Activated CD8-positive, alpha-beta memory T cell treated with anti-CD3 and anti-CD28 coated beads, Interleukin-2, amount 50 U/mL, for 4 hours (primary cell): ENCODE results near the gene MYRIP.

Source experiments
- DNase-seq: peaks from one replicate; pipeline ENCODE4 v3.0.0-alpha.2; 2020

The MYRIP gene

DNA sequence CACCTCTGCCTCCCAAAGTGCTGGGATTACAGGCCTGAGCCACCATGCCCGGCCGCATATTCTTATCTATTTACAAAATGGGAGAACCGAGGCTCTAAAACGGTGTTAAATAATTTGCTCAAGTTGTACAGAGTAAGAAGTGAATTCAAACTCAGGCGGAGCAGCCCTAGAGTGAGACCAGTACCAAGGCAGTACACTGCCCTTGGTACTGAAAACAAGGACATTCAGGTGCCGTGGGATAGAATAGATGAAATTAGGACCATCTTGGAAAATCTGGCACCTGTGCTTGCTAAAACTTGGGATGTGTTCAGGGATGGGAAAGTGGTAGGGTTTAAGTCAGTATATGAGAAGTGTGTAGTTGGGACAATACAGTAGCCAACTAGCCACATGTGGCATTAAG, 100.7 kb downstream of the MYRIP start:
- no peak for DNase-seq

GRCh38 chr3:39910826-39911464, 101.5 kb downstream of the MYRIP start:
- DNase-seq: no peak

GRCh38 chr3:39911465-39912309, 102.3 kb downstream of the MYRIP start:
- no peak for DNase-seq

GRCh38 chr3:39915027-39915426, 105.6 kb downstream of the MYRIP start:
- DNase-seq: no peak

- DNase-seq: no peak
Measured at GRCh38 chr3:39917065-39917773, 107.8 kb downstream of the MYRIP start.

- DNase-seq: no peak
Measured at GRCh38 chr3:39919281-39919680, 109.9 kb downstream of the MYRIP start.

GRCh38 chr3:39920271-39920670, 110.9 kb downstream of the MYRIP start:
- no peak for DNase-seq

- no peak for DNase-seq
Measured at GRCh38 chr3:39927479-39927878, 118.1 kb downstream of the MYRIP start.

DNA sequence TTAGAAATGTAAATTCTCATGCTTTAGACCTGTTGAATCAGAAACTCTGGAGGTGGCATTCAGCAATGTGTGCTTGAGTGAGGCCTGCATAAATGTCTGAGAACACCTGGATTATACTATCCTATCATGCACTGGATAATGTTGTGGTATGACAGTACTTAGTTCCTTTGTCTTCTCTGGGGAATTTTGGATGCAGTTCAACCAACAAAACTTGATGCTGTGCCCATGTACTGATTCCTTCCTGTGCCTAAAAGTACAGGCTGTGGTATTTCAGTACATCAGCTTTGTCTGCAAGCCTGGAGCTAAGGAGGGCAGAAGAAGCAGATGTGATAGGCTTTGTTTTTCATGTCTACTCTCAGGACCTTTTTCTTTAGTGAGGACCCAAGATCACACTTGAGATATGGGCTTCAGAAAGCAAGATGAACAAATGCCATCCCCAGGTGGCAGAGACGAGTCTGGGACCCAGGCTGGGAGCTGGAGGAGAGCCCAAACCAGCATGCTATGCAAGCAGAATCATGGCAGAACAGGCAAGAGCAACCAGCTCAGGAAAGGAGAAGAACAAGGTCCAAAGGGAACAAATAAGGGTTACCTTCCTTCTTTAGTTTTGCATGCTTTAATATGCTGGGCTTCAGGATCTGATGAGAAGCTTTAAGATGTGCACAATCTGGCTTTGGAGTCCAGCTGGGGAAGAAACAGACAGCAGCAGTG, 124.7 kb downstream of the MYRIP start:
- no peak for DNase-seq

DNA sequence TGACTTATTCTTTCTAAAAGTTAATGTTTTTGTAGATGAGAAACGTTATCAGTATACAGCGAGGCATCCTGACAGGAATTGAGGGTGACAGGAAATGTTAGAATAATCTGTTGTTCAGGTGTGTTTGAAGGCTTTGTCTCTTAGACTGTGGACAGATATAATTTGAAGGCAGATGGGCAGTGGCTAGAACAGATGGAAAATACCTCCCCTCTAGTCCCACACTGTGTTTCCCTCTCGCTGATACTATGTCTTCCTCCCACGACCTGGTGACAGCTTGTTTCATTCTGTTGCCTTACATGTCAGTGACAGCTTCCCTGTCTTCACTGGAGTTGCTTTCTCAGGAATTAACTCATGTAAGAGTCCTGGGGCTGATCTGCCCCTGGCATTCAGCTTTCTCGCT, 125.3 kb downstream of the MYRIP start:
- no peak for DNase-seq

DNA sequence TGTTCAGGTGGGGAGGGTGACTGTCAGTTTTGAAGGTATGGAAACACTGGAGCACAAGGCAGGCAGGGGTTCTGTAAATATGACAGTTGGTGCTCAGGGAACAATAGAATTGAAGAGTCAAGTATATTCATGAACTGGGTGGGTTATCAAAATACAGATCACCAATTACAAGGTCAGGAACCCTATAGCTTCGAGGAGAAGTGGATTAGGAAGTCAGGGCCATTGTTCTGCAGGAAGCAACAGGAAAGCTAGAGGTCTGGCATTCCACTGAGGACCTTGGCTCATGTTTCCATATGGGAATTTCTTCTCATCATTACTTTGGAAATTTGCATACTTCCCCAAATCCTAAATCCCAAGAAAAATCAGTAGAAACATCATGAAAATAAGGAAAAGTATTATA, 125.9 kb downstream of the MYRIP start:
- no peak for DNase-seq

DNA sequence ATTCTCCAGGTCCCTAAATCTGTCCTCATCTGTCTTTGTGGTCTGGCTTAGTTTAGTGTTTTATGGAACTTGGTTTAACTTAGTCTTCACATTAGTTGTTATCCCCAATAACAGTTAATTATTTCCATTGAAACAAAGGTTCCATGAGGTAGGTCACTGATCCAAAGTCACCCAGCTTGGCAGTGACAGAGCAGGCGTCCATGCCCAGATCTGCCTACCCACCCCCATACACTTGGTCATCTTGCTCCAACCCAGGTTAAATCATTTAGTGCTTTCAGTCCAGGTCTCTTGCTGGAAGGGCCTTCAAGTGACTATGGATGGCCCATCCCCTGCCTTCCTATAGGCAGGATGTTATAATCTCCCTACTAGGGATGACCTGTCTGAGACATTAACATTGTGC, 127.4 kb downstream of the MYRIP start:
- DNase-seq: no peak

GRCh38 chr3:39937315-39937714, 127.9 kb downstream of the MYRIP start:
- no peak for DNase-seq

- DNase-seq: no peak
Measured at GRCh38 chr3:39937874-39938273, 128.5 kb downstream of the MYRIP start.

DNA sequence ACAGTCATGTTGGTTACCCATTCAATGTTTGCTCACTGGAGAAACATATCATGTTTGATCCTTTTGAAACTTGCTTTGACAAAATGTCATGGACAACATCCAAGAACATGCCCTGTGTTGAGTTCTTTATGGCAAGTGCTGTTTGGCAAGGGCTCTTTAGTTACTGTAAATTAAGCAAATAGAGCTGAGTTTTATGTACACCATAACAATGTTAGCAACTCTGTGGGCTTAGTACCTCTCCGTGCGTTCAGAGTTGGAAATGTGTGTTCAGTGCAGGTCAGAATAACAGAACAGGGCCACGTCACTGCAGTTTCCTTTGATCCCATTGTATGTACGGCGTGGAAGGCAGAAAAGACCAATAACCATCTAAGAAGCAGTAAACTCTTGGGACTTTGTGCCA, 132.5 kb downstream of the MYRIP start:
- DNase-seq: no peak

DNA sequence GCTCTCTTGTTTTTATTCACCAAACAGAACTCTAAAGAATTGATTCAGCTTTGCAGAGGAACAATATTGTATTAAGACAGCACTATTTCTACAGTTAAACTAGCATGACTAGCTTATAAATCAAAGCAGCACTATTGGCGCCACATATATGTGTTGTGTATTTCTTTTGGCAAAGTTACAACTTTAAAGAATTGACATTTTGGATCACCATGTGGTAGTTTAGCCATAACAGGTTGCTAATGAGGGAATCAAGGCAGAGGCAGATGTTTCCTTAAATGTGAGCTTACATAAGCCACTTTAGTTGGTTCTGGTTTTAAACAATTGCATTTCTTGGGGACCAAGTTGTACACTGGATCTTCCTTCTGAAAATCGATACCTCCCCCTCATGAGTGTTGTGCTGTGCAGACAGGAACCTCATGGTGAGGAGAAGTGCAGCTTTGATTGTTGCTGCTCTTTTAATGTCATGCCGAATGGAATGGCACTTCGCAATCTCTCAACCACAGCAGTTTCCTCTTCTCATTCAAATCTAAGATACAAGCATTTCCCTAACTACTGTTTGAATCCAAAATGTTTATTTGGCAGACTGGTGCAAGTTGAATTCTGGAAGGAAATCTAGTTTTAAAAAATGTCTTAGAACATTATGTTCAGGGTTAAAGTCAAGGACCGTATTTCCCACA, 151.2 kb downstream of the MYRIP start:
- DNase-seq: no peak

DNA sequence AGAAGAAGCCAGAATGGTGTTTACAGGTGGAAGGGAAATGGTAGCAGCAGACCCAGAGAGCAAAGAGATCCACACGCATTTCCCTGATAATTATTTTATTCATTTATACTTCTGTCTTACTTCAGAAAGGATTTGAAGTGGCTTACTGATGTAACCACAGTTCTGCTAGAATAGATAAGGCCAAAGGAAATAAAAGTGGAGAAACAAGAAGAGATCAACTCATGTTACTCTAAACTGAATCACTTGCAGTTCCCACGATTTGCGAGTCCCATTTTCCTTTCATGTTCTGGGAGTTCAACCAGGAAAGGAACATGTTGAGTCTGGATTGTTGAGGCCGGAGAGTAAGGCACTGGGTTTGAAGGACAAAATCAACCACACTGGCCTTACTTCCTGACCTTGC, 151.8 kb downstream of the MYRIP start:
- DNase-seq: no peak

GRCh38 chr3:39962581-39962980, 153.2 kb downstream of the MYRIP start:
- no peak for DNase-seq

DNA sequence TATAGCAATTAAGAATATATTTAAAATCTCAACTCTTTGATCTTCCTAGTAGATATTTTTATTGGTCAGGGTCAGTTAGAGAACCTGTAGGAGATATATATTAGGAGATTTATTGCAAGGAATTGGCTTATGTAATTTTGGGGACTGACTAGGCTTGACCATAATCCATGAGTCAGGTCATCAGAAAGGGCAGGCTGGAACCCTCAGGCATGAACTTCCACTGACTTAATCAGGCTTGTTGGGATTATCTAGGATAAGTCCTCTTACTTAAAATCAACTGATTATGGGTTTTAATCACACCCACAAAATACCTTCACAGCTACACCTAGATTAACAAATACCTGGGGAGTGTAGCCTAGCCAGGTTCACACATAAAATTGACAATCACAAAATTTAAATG, 156.1 kb downstream of the MYRIP start:
- DNase-seq: no peak

DNA sequence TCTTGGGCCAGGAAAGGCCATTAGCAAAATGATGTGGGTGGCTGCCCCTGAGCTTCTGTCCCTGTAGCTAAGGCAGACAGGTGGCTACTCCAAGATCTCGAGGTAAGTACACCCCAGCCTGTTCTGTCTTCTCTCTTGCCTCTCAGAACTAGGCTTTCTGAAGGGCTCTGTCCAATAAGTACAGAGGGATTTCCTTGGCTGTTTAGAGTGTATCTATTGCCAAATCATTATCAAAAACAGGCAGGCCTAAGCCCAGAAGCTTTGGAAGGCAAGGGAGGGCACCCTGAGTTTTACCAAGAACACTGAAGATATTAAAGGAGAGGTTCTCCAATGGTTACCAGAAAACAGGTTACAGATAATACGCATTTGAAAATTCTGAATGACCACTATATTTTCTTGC, 156.6 kb downstream of the MYRIP start:
- no peak for DNase-seq

- no peak for DNase-seq
Measured at GRCh38 chr3:39970982-39971381, 161.6 kb downstream of the MYRIP start.

- no peak for DNase-seq
Measured at GRCh38 chr3:39971559-39972031, 162.2 kb downstream of the MYRIP start.

DNA sequence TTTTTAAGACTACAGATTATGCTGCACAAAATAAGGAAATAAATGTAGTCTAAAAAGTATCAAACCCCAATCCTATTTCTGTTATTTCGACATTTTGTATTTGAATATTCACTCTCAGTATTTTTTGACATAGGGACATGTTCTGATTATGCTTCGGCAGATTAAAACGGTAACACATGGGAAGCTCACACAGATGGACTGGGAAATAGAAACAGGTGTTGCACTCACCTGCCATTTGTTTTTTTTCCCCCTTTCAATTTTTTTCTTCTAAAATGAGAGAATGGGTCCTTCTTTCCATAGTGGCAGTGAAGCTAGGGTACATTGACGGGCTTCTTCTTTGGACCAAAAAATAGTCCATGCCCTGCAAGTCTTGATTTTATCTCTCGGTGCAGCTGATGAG, 163.1 kb downstream of the MYRIP start:
- DNase-seq: no peak
